Measurements from ENCODE around the gene HSPA6. TPM values are rescaled to one million over a fixed set of nuclear protein-coding genes. Genes with fewer than 3 reads are reported as not detected.
"Not testable (repeated sequence)": the region's sequence is repeated elsewhere in the genome, so short reads cannot be mapped to it uniquely, and the experiment has no call there.

HSPA6 gene
- total RNA-seq, 1 experiment from 2014 or later: 14.6 TPM

GRCh38 chr1:161510477-161510876 is 13.9 kb upstream of the HSPA6 start:
- Histone ChIP-seq H4K20me1 (ENCODE audit: insufficient read depth, low read depth, low read length) (no peaks in the 10 kb centered on the region), H2AFZ (ENCODE audit: low read length) (no peak overlapping the region), H3K36me3 (ENCODE audit: insufficient read depth, low read length) (no peaks in the 10 kb centered on the region), H3K9me3 (ENCODE audit: low read length) (no peaks in the 10 kb centered on the region), H3K27ac (ENCODE audit: low read length) (no peak overlapping the region), H3K4me2 (ENCODE audit: low read depth, low read length, poor library complexity, severe bottlenecking) (no peak overlapping the region), H3K9me2 (replicated peaks; ENCODE audit: insufficient read depth, low read length) (no peaks in the 10 kb centered on the region), H3K4me3 (ENCODE audit: low read length) (no peak overlapping the region), H3K9ac (ENCODE audit: low read length) (no peak overlapping the region), H3K27me3 (ENCODE audit: low read length) (no peaks in the 10 kb centered on the region), H3K4me1 (ENCODE audit: low read length) (peaks cover 7% of the 10 kb centered on the region), H3K79me2 (ENCODE audit: low read length) (no peaks in the 10 kb centered on the region)
- no peak for DNase-seq

- H3K4me2 ChIP-seq (ENCODE audit: low read depth, low read length, poor library complexity, severe bottlenecking): no peak overlapping the region
- DNase-seq: no peak
- H3K4me1 ChIP-seq (ENCODE audit: low read length): no peaks in the 10 kb centered on the region; the same call in 1 of the 2 replicates
- H3K9me3 ChIP-seq (ENCODE audit: low read length): no peaks in the 10 kb centered on the region
- H2AFZ ChIP-seq (ENCODE audit: low read length): no peak overlapping the region
- no peak overlapping the region for H3K9ac ChIP-seq (ENCODE audit: low read length)
- no peaks in the 10 kb centered on the region for H4K20me1 ChIP-seq (ENCODE audit: insufficient read depth, low read depth, low read length)
- no peaks in the 10 kb centered on the region for H3K27me3 ChIP-seq (ENCODE audit: low read length)
- no peaks in the 10 kb centered on the region for H3K79me2 ChIP-seq (ENCODE audit: low read length)
- H3K36me3 ChIP-seq (ENCODE audit: insufficient read depth, low read length): no peaks in the 10 kb centered on the region
- no peaks in the 10 kb centered on the region for H3K9me2 ChIP-seq (replicated peaks; ENCODE audit: insufficient read depth, low read length)
- H3K4me3 ChIP-seq (ENCODE audit: low read length): no peak overlapping the region
- no peak overlapping the region for H3K27ac ChIP-seq (ENCODE audit: low read length)
These were observed 13.2 kb upstream of the HSPA6 start for GRCh38 chr1:161511018-161511755.

GRCh38 chr1:161511756-161512060 is 12.6 kb upstream of the HSPA6 start:
- Histone ChIP-seq H3K27ac (ENCODE audit: low read length) (no peak overlapping the region), H3K79me2 (ENCODE audit: low read length) (no peaks in the 10 kb centered on the region), H3K4me1 (ENCODE audit: low read length) (no peaks in the 10 kb centered on the region), H2AFZ (ENCODE audit: low read length) (no peak overlapping the region), H3K4me2 (ENCODE audit: low read depth, low read length, poor library complexity, severe bottlenecking) (no peak overlapping the region), H3K9me3 (ENCODE audit: low read length) (no peaks in the 10 kb centered on the region), H3K27me3 (ENCODE audit: low read length) (no peaks in the 10 kb centered on the region), H3K9me2 (replicated peaks; ENCODE audit: insufficient read depth, low read length) (no peaks in the 10 kb centered on the region), H3K4me3 (ENCODE audit: low read length) (no peak overlapping the region), H3K9ac (ENCODE audit: low read length) (no peak overlapping the region), H4K20me1 (ENCODE audit: insufficient read depth, low read depth, low read length) (no peaks in the 10 kb centered on the region), H3K36me3 (ENCODE audit: insufficient read depth, low read length) (no peaks in the 10 kb centered on the region)
- no peak for DNase-seq

- not testable (repeated sequence) for H3K79me2 ChIP-seq (ENCODE audit: low read length); H3K9ac ChIP-seq (ENCODE audit: low read length); H3K9me2 ChIP-seq (replicated peaks; ENCODE audit: insufficient read depth, low read length); H3K4me1 ChIP-seq (ENCODE audit: low read length); DNase-seq; H3K4me3 ChIP-seq (ENCODE audit: low read length); H3K36me3 ChIP-seq (ENCODE audit: insufficient read depth, low read length); H4K20me1 ChIP-seq (ENCODE audit: insufficient read depth, low read depth, low read length); H3K9me3 ChIP-seq (ENCODE audit: low read length); H3K4me2 ChIP-seq (ENCODE audit: low read depth, low read length, poor library complexity, severe bottlenecking); H3K27me3 ChIP-seq (ENCODE audit: low read length); H2AFZ ChIP-seq (ENCODE audit: low read length); H3K27ac ChIP-seq (ENCODE audit: low read length)
These were observed 11.5 kb upstream of the HSPA6 start for GRCh38 chr1:161512636-161513447.

- not testable (repeated sequence) for H3K27me3 ChIP-seq (ENCODE audit: low read length); H3K4me1 ChIP-seq (ENCODE audit: low read length); H2AFZ ChIP-seq (ENCODE audit: low read length); H3K9me2 ChIP-seq (replicated peaks; ENCODE audit: insufficient read depth, low read length); H3K27ac ChIP-seq (ENCODE audit: low read length); H3K4me2 ChIP-seq (ENCODE audit: low read depth, low read length, poor library complexity, severe bottlenecking); H3K9me3 ChIP-seq (ENCODE audit: low read length); H3K9ac ChIP-seq (ENCODE audit: low read length); H4K20me1 ChIP-seq (ENCODE audit: insufficient read depth, low read depth, low read length); H3K36me3 ChIP-seq (ENCODE audit: insufficient read depth, low read length); H3K79me2 ChIP-seq (ENCODE audit: low read length); DNase-seq; H3K4me3 ChIP-seq (ENCODE audit: low read length)
These were observed 10.9 kb upstream of the HSPA6 start for GRCh38 chr1:161513448-161513780.

- H3K27ac ChIP-seq (ENCODE audit: low read length); H3K79me2 ChIP-seq (ENCODE audit: low read length); H3K9me3 ChIP-seq (ENCODE audit: low read length); H3K4me3 ChIP-seq (ENCODE audit: low read length); H3K4me2 ChIP-seq (ENCODE audit: low read depth, low read length, poor library complexity, severe bottlenecking); H3K9me2 ChIP-seq (replicated peaks; ENCODE audit: insufficient read depth, low read length); H3K27me3 ChIP-seq (ENCODE audit: low read length); H3K9ac ChIP-seq (ENCODE audit: low read length); H3K36me3 ChIP-seq (ENCODE audit: insufficient read depth, low read length); H3K4me1 ChIP-seq (ENCODE audit: low read length); H4K20me1 ChIP-seq (ENCODE audit: insufficient read depth, low read depth, low read length); DNase-seq; H2AFZ ChIP-seq (ENCODE audit: low read length): not testable (repeated sequence)
These were observed 10.4 kb upstream of the HSPA6 start for GRCh38 chr1:161513953-161514352.

GRCh38 chr1:161523041-161523816 is 1.1 kb upstream of the HSPA6 start:
- H3K27ac ChIP-seq (ENCODE audit: low read length); H3K9me2 ChIP-seq (replicated peaks; ENCODE audit: insufficient read depth, low read length); H2AFZ ChIP-seq (ENCODE audit: low read length); H3K27me3 ChIP-seq (ENCODE audit: low read length); H3K9ac ChIP-seq (ENCODE audit: low read length); H3K36me3 ChIP-seq (ENCODE audit: insufficient read depth, low read length); H3K79me2 ChIP-seq (ENCODE audit: low read length); H3K4me1 ChIP-seq (ENCODE audit: low read length); H3K9me3 ChIP-seq (ENCODE audit: low read length); H4K20me1 ChIP-seq (ENCODE audit: insufficient read depth, low read depth, low read length): not testable (repeated sequence)
- DNase-seq: peak; percentile 53
- Histone ChIP-seq H3K4me3 (ENCODE audit: low read length) (peak overlapping the region; percentile 75; the same call in 1 of the 2 replicates), H3K4me2 (ENCODE audit: low read depth, low read length, poor library complexity, severe bottlenecking) (peak overlapping the region; percentile 87)

GRCh38 chr1:161524742-161525291 is 477 bp downstream of the HSPA6 start:
- not testable (repeated sequence) for H3K4me1 ChIP-seq (ENCODE audit: low read length); DNase-seq; H3K79me2 ChIP-seq (ENCODE audit: low read length); H3K9ac ChIP-seq (ENCODE audit: low read length); H3K9me2 ChIP-seq (replicated peaks; ENCODE audit: insufficient read depth, low read length); H4K20me1 ChIP-seq (ENCODE audit: insufficient read depth, low read depth, low read length); H2AFZ ChIP-seq (ENCODE audit: low read length); H3K27me3 ChIP-seq (ENCODE audit: low read length); H3K27ac ChIP-seq (ENCODE audit: low read length); H3K9me3 ChIP-seq (ENCODE audit: low read length); H3K36me3 ChIP-seq (ENCODE audit: insufficient read depth, low read length)
- H3K4me2 ChIP-seq (ENCODE audit: low read depth, low read length, poor library complexity, severe bottlenecking): peak overlapping the region; percentile 87
- H3K4me3 ChIP-seq (ENCODE audit: low read length): peak overlapping the region; percentile 75
